GM12878 (cell line): ENCODE results near the gene DCP1A. TPM values are rescaled to one million over a fixed set of nuclear protein-coding genes. Genes with fewer than 3 reads are reported as not detected.

Experiments
- ATAC-seq: fragments of 200-7000 bp; cut with Tn5 transposase; 3 replicates; pipeline ENCODE4 v1.9.1; 2020; ENCODE audit warnings: mild to moderate bottlenecking, moderate library complexity
- BruUV-seq: library from RNA; stranded (reverse); fragments of 400-500 nt; replicated peaks from 2 replicates; lab custom pipeline; 2021; lab: Mats Ljungman, UMichigan
- CTCF ChIA-PET: fragments of 300-600 bp; sonication (Branson Sonifier 250); formaldehyde crosslinking; extraction: SDS; loops from one replicate; lab custom pipeline; 2021; ENCODE audit warnings: inconsistent platforms; lab: Yijun Ruan, JAX
- POLR2A ChIA-PET: fragments of 350-600 bp; formaldehyde crosslinking; extraction: SDS; loops from one replicate; lab custom pipeline; 2021; ENCODE audit warnings: inconsistent platforms; lab: Charles Lee
- RAD21 ChIA-PET: fragments of 300-600 bp; sonication (Branson Sonifier 250); formaldehyde crosslinking; loops from one replicate; lab custom pipeline; 2023; ENCODE audit warnings: antibody characterized with exemption; ENCODE audit not compliant: unreplicated experiment; lab: Charles Lee
- SMC1A ChIA-PET: fragments of 300-600 bp; sonication (Branson Sonifier 250); formaldehyde crosslinking; loops from one replicate; lab custom pipeline; 2023; ENCODE audit not compliant: unreplicated experiment, uncharacterized antibody; lab: Charles Lee
- DNase-seq: peaks from one replicate; pipeline ENCODE4 v3.0.0-alpha.2; 2011; ENCODE audit warnings: low read depth, low spot score
- FAIRE-seq: peaks from 3 replicates; lab custom pipeline; 2011; peaks lifted over from hg19 to GRCh38; lab: Jason Lieb, UNC
- H2AFZ ChIP-seq: 2 replicates; pipeline ENCODE4 v1.6.0; 2011; ENCODE audit warnings: low read depth, low read length, control low read depth; ENCODE audit not compliant: control insufficient read depth
- H3K27ac ChIP-seq: 2 replicates; pipeline ENCODE4 v1.5.1; 2011; ENCODE audit warnings: control low read depth; ENCODE audit not compliant: control insufficient read depth, insufficient read depth
- H3K27me3 ChIP-seq, 2 experiments: replicated peaks in 1 of 2; 2 replicates each; pipeline versions ENCODE4 v1.6.0 to v1.6.1; 2011; ENCODE audit warnings: low read length in 1 of 2; ENCODE audit not compliant: control insufficient read depth in 2 of 2, insufficient read depth in 2 of 2
- H3K36me3 ChIP-seq, 2 experiments: 2 replicates each; pipeline ENCODE4 v1.5.1; 2011; ENCODE audit warnings: low read length in 1 of 2; ENCODE audit not compliant: control insufficient read depth in 2 of 2, insufficient read depth in 2 of 2
- H3K4me1 ChIP-seq: 2 replicates; pipeline ENCODE4 v1.6.1; 2011; ENCODE audit warnings: mild to moderate bottlenecking, low read length, moderate library complexity, mixed read lengths; ENCODE audit not compliant: control insufficient read depth, insufficient read depth
- H3K4me2 ChIP-seq: 2 replicates; pipeline ENCODE4 v1.6.0; 2011; ENCODE audit warnings: control low read depth; ENCODE audit not compliant: control insufficient read depth, insufficient read depth
- H3K4me3 ChIP-seq: fragments of 200-600 bp; sonication (generic); 2 replicates; pipeline ENCODE4 v1.5.1; 2016
- H3K79me2 ChIP-seq: 2 replicates; pipeline ENCODE4 v1.6.0; 2011; ENCODE audit warnings: low read length; ENCODE audit not compliant: control insufficient read depth, insufficient read depth
- H3K9ac ChIP-seq: 2 replicates; pipeline ENCODE4 v1.8.0; 2011; ENCODE audit warnings: low read length, control low read depth, mixed read lengths; ENCODE audit not compliant: control insufficient read depth, insufficient read depth
- H3K9me3 ChIP-seq: replicated peaks from 3 replicates; pipeline ENCODE4 v1.5.1; 2011; ENCODE audit warnings: mild to moderate bottlenecking, low read length; ENCODE audit not compliant: control insufficient read depth, insufficient read depth
- H4K20me1 ChIP-seq: 2 replicates; pipeline ENCODE4 v1.6.0; 2011; ENCODE audit not compliant: control insufficient read depth, insufficient read depth
- CBX3 ChIP-seq: fragments of 200-600 bp; sonication (generic); IDR thresholded peaks from 2 replicates; pipeline ENCODE4 v1.6.1; 2016; ENCODE audit warnings: low read depth, borderline replicate concordance
- CEBPZ ChIP-seq: fragments of 150-350 bp; IDR thresholded peaks from 2 replicates; pipeline ENCODE4 v1.6.1; 2016; ENCODE audit warnings: low read depth, low read length
- FOXK2 ChIP-seq: fragments of 450-650 bp; IDR thresholded peaks from 2 replicates; pipeline ENCODE4 v1.6.1; 2017; ENCODE audit warnings: mild to moderate bottlenecking, moderate library complexity
- MTA2 ChIP-seq: fragments of 450-650 bp; IDR thresholded peaks from 2 replicates; pipeline ENCODE4 v1.6.1; 2016; ENCODE audit warnings: low read depth, mild to moderate bottlenecking, moderate library complexity
- NR2C2 ChIP-seq: IDR thresholded peaks from 2 replicates; pipeline ENCODE4 v1.6.1; 2011; ENCODE audit warnings: borderline replicate concordance, low read depth; ENCODE audit not compliant: control insufficient read depth, insufficient read length
- SMAD1 ChIP-seq: fragments of 450-650 bp; IDR thresholded peaks from 2 replicates; pipeline ENCODE4 v1.6.1; 2018; ENCODE audit warnings: mild to moderate bottlenecking, low read depth; ENCODE audit not compliant: partially characterized antibody
- ZBED1 ChIP-seq: IDR thresholded peaks from 2 replicates; pipeline ENCODE4 v1.6.1; 2016; ENCODE audit warnings: borderline replicate concordance
- ZBTB11 ChIP-seq: fragments of 450-650 bp; formaldehyde crosslinking; IDR thresholded peaks from 2 replicates; pipeline ENCODE4 v1.5.0; 2022; ENCODE audit warnings: mild to moderate bottlenecking, missing genetic modification characterization
- ZNF207 ChIP-seq: fragments of 450-650 bp; IDR thresholded peaks from 2 replicates; pipeline ENCODE4 v1.6.1; 2014; ENCODE audit warnings: antibody characterized with exemption, mild to moderate bottlenecking, borderline replicate concordance
- WGBS: methylation state at CpG from one replicate; pipeline ENCODE4 v1.1.6; 2016; ENCODE audit warnings: low lambda C conversion rate; ENCODE audit not compliant: insufficient replicate concordance, insufficient coverage; ENCODE audit errors: missing lambda C conversion rate; 5-methylcytosine and 5-hydroxymethylcytosine counted together
- in situ Hi-C: fragments of 300-500 bp; cut with MboI; formaldehyde crosslinking; loops from 9 replicates; pipeline ENCODE4 v1.14.3; 2018; ENCODE audit warnings: mixed read lengths
- intact Hi-C: fragments of 100-400 bp; cut with micrococcal nuclease; formaldehyde crosslinking; loops from one replicate; pipeline ENCODE4 v1.14.2; 2022; ENCODE audit not compliant: unreplicated experiment
- polyA plus RNA-seq, 11 experiments: library from polyadenylated mRNA; depleted of rRNA in 4 of 11; unstranded in 6 of 11; stranded (reverse) in 5 of 11; fragments of >200 nt; fragmentation: Nextera tagmentation in 4 of 11; fragmentation: Illumina TruSeq in 1 of 11; extraction: Ambion mirVana in 4 of 11; extraction: Trizol in 1 of 11; gene quantifications; 1 replicate in 1 of 11; 2 replicates in 10 of 11; pipeline versions ENCODE4 v1.2.1 to v1.2.3, GENCODE V29; 2011 to 2016; ENCODE audit warnings: inconsistent platforms in 2 of 11, missing spikeins in 2 of 11, low read depth in 1 of 11
- total RNA-seq, 4 experiments: library from RNA; depleted of rRNA in 3 of 4; stranded (reverse); fragments of >200 nt in 3 of 4; fragmentation: Illumina TruSeq in 1 of 4; extraction: Trizol in 1 of 4; gene quantifications; 2 replicates each; pipeline versions ENCODE4 v1.2.1 to v1.2.3, GENCODE V29; 2013 to 2021

The DCP1A gene
- total and polyA plus RNA-seq, 10 of the 15 experiments (the other 5 are each of a cell fraction or from before 2014, with no cell fraction given) = 12.5 to 34.6 (median 16.3) TPM

GRCh38 chr3:53303549-53303948 is 43.8 kb downstream of the DCP1A start:
- ATAC-seq (no peak), FAIRE-seq (no peak), DNase-seq (no peak)
- RAD21 ChIA-PET = interaction anchor here (0.5 kb wide), 1 partner anchor 458 kb away, joined by 3 read pairs; no protein-coding TSS in a partner anchor
- H3K79me2 ChIP-seq = no peaks in the 10 kb centered on the region
- H3K9ac ChIP-seq = no peak overlapping the region
- H4K20me1 ChIP-seq = no peaks in the 10 kb centered on the region
- H3K36me3 ChIP-seq = peaks cover 4 to 16% of the 10 kb centered on the region in 2 experiments
- no peaks in the 10 kb centered on the region for H3K4me1 ChIP-seq
- no TSS peak for BruUV-seq
- no peak overlapping the region for H3K27ac ChIP-seq
- H3K27me3 ChIP-seq = no peaks in the 10 kb centered on the region
- CTCF ChIA-PET = interaction anchor here (0.8 kb wide), 1 partner anchor 18 kb away, joined by 3 read pairs; no protein-coding TSS in a partner anchor
- no peak overlapping the region for H2AFZ ChIP-seq
- TF ChIP-seq NR2C2 (no peak), CBX3 (no peak), ZNF207 (no peak), MTA2 (no peak), SMAD1 (no peak), ZBTB11 (CRISPR knock-in tag) (no peak), CEBPZ (no peak), ZBED1 (no peak), FOXK2 (no peak)
- no peak overlapping the region for H3K4me2 ChIP-seq
- H3K9me3 ChIP-seq = no peaks in the 10 kb centered on the region
- H3K4me3 ChIP-seq = no peak overlapping the region
- SMC1A ChIA-PET = interaction anchor here (1.1 to 2.9 kb wide), 2 partner anchors 10 to 44 kb away, joined by 3 to 7 read pairs; no protein-coding TSS in a partner anchor
- WGBS = 94% methylated on average over 3 of the region's 3 CpGs
- POLR2A ChIA-PET = no interaction called here
- intact Hi-C loops (no loop called here), in situ Hi-C loops (no loop called here)
